UCSD-AML1 (cell line): Measurements from ENCODE around the gene ERP29.
"Not testable (repeated sequence)": the region's sequence is repeated elsewhere in the genome, so short reads cannot be mapped to it uniquely, and the experiment has no call there.

ENCODE experiments used
- DNase-seq: peaks from one replicate; lab custom pipeline; 2025; ENCODE audit not compliant: unreplicated experiment; lab: John Stamatoyannopoulos, UW

The ERP29 gene

GRCh38 chr12:112012775-112013600 is at the start of gene ERP29, which contains the start of gene TMEM116:
TSS of gene ERP29 (plus strand) at chr12:112013426. CDS start at chr12:112013466, 40 bp downstream.
TSS of gene TMEM116 (minus strand) at chr12:112013165. CDS start at chr12:112005270, 7,895 bp downstream.
- peak; percentile 100 for DNase-seq

- no peak for DNase-seq
Observed at GRCh38 chr12:111964935-111965334, 48.3 kb upstream of the ERP29 start.

- no peak for DNase-seq
Observed at GRCh38 chr12:111971800-111972199, 41.4 kb upstream of the ERP29 start.

GRCh38 chr12:111975161-111975931 is 37.9 kb upstream of the ERP29 start:
- DNase-seq: no peak

- DNase-seq: no peak
Observed at GRCh38 chr12:111976291-111976690, 36.9 kb upstream of the ERP29 start.

- no peak for DNase-seq
Observed at GRCh38 chr12:111976860-111977259, 36.4 kb upstream of the ERP29 start.

GRCh38 chr12:111978545-111978944 is 34.7 kb upstream of the ERP29 start:
- DNase-seq: no peak

- DNase-seq: no peak
Observed at GRCh38 chr12:111980598-111980997, 32.6 kb upstream of the ERP29 start.

GRCh38 chr12:111981987-111982386 is 31.2 kb upstream of the ERP29 start:
- DNase-seq: no peak

GRCh38 chr12:111984820-111985219 is 28.4 kb upstream of the ERP29 start:
- DNase-seq: no peak

- DNase-seq: no peak
Observed at GRCh38 chr12:111991535-111991934, 21.7 kb upstream of the ERP29 start.

- DNase-seq: no peak
Observed at GRCh38 chr12:111991946-111992345, 21.3 kb upstream of the ERP29 start.

- no peak for DNase-seq
Observed at GRCh38 chr12:111992464-111992863, 20.8 kb upstream of the ERP29 start.

- DNase-seq: no peak
Observed at GRCh38 chr12:111993292-111994150, 19.7 kb upstream of the ERP29 start.

- DNase-seq: not testable (repeated sequence)
Observed at GRCh38 chr12:111994211-111995111, 18.8 kb upstream of the ERP29 start.

- DNase-seq: no peak
Observed at GRCh38 chr12:111995782-111996480, 17.3 kb upstream of the ERP29 start.

- no peak for DNase-seq
Observed at GRCh38 chr12:111997300-111997699, 15.9 kb upstream of the ERP29 start.

- no peak for DNase-seq
Observed at GRCh38 chr12:111998015-111998414, 15.2 kb upstream of the ERP29 start.

GRCh38 chr12:111999129-111999528 is 14.1 kb upstream of the ERP29 start:
- not testable (repeated sequence) for DNase-seq
